GM12891 (cell line): ENCODE measurements around the gene SMARCA4.
"Not testable (repeated sequence)": the region's sequence is repeated elsewhere in the genome, so short reads cannot be mapped to it uniquely, and the experiment has no call there.

Experiments used
- DNase-seq: peaks from one replicate; pipeline ENCODE4 v3.0.0; 2011; ENCODE audit warnings: low spot score; ENCODE audit not compliant: insufficient read length
- FAIRE-seq: peaks from 2 replicates; lab custom pipeline; 2011; peaks lifted over from hg19 to GRCh38; lab: Jason Lieb, UNC
- PAX5 ChIP-seq: IDR thresholded peaks from 2 replicates; pipeline ENCODE4 v1.6.1; 2011; ENCODE audit warnings: low read length, moderate library complexity, mild to moderate bottlenecking; ENCODE audit not compliant: insufficient read depth, severe bottlenecking
- POLR2A ChIP-seq: IDR thresholded peaks from 2 replicates; pipeline ENCODE4 v1.6.1; 2011; ENCODE audit warnings: low read depth, low read length, control low read depth
- POLR2AphosphoS5 ChIP-seq: IDR thresholded peaks from 2 replicates; pipeline ENCODE4 v1.6.1; 2011; ENCODE audit warnings: low read depth, low read length, control low read depth
- POU2F2 ChIP-seq: IDR thresholded peaks from 2 replicates; pipeline ENCODE4 v1.6.1; 2011; ENCODE audit warnings: low read depth, mild to moderate bottlenecking, control low read depth, low read length, moderate library complexity
- SPI1 ChIP-seq: IDR thresholded peaks from 2 replicates; pipeline ENCODE4 v1.6.1; 2011; ENCODE audit warnings: low read depth, low read length, control low read depth
- TAF1 ChIP-seq: IDR thresholded peaks from 2 replicates; pipeline ENCODE4 v1.6.1; 2011; ENCODE audit warnings: low read depth, low read length, control low read depth

SMARCA4 gene

DNA sequence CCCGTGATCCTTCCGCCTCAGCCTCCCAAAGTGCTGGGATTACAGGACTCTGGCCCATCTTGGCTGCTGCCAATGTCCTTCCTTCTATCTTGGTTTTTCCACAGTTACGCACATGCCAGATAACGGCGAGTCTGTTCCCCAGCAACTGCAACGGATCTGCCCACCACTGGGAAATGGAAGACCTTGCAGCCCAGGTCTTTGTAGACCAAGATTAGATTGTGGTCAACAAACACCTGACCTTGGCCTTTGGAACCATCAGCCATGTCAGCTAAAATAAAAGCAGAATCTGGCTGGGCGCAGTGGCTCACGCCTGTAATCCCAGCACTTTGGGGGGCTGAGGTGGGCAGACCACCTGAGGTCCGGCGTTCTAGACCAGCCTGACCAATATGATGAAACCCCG, 118.1 kb downstream of the SMARCA4 start:
- TF ChIP-seq POLR2A (no peak), TAF1 (no peak), POU2F2 (no peak), POLR2AphosphoS5 (no peak), SPI1 (no peak), PAX5 (no peak)
- FAIRE-seq (no peak), DNase-seq (no peak)

DNA sequence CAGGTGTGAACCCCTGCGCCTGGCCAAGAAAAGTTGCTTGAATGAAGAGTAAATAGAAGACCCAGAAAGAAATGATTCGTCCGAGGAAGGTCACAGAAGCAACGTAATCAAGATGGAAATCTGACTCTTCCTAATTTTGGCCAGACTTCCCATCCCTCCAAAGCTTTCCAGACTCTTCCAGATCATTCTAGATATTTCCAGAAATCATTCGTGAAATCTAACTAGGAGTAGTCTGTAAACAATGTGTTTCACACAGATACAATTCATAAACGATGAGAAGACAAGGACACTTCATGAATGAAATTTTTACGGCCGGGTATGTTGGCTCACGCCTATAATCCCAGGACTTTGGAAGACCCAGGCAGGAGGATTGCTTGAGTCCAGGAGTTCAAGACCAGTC, 119.2 kb downstream of the SMARCA4 start:
- DNase-seq, result no peak
- no peak for FAIRE-seq
- TF ChIP-seq PAX5, result no peak
- no peak for TF ChIP-seq POU2F2
- no peak for TF ChIP-seq SPI1
- no peak for TF ChIP-seq POLR2AphosphoS5
- no peak for TF ChIP-seq POLR2A
- TF ChIP-seq TAF1, result no peak

DNA sequence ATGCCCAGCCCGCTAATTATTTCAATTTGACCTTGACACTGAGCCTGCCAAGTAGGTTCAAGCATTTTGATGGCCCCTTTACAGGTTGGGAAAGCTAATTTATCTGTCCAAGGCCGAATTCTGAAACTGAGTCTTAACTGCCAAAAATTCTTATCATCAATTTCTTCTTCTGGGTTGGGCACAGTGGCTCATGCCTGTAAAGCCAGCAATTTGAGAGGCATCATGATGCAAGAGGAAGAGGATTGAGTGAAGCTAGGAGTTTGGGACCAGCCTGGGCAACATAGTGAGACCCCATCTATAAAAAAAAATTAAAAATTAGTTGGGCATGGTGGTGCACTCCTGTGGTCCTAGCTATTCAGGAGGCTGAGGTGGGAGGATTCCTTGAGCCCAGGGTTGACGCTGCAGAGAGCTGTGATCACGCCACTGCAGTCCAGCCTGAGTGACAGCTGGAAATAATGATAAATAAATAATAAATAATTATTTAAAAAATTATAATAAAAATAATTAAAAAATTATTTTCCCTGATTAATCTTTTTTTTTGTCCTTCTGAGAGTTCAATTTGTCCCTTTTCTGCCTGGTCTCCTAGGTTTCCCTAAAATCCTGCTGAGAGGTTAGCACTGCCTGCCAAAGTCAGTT, 127.2 kb downstream of the SMARCA4 start:
- TF ChIP-seq POLR2A, result no peak
- no peak for TF ChIP-seq SPI1
- no peak for TF ChIP-seq POU2F2
- no peak for TF ChIP-seq PAX5
- no peak for TF ChIP-seq TAF1
- TF ChIP-seq POLR2AphosphoS5, result no peak
- DNase-seq (no peak), FAIRE-seq (no peak)

DNA sequence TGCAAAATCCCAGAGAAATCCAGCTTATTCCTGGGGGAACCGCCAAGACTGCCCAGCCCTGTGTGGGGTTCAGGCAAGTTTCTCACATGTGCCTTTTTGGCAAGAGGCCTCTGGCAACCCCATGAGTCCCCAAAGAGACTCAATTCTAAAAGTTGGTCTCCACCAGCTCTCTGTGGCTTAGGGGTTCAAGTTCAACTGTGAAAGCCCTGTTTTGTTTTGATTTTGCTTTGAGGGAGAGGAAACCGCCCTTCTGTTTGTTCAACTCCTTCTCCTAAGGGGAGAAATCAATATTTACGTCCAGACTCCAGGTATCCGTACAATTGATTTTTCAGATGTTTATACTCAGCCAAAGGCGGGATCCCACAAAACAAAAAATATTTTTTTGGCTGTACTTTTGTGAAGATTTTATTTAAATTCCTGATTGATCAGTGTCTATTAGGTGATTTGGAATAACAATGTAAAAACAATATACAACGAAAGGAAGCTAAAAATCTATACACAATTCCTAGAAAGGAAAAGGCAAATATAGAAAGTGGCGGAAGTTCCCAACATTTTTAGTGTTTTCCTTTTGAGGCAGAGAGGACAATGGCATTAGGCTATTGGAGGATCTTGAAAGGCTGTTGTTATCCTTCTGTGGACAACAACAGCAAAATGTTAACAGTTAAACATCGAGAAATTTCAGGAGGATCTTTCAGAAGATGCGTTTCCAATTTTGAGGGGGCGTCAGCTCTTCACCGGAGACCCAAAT, 127.8 kb downstream of the SMARCA4 start:
- no peak for DNase-seq
- FAIRE-seq, result no peak

DNA sequence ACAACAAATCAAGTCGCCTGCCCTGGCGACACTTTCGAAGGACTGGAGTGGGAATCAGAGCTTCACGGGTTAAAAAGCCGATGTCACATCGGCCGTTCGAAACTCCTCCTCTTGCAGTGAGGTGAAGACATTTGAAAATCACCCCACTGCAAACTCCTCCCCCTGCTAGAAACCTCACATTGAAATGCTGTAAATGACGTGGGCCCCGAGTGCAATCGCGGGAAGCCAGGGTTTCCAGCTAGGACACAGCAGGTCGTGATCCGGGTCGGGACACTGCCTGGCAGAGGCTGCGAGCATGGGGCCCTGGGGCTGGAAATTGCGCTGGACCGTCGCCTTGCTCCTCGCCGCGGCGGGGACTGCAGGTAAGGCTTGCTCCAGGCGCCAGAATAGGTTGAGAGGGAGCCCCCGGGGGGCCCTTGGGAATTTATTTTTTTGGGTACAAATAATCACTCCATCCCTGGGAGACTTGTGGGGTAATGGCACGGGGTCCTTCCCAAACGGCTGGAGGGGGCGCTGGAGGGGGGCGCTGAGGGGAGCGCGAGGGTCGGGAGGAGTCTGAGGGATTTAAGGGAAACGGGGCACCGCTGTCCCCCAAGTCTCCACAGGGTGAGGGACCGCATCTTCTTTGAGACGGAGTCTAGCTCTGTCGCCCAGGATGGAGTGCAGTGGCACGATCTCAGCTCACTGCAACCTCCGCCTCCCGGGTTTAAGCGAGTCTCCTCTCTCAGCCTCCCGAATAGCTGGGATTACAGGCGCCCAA, 128.6 kb downstream of the SMARCA4 start, which contains the start of gene LDLR:
TSS of gene LDLR (plus strand) at position 210 of the 760 bp plus-strand sequence. CDS start at position 296, 86 bp downstream.
- TF ChIP-seq SPI1 (no peak), POU2F2 (peak; percentile 73; the same call in 1 of the 2 replicates), POLR2AphosphoS5 (peak; percentile 78), TAF1 (peak; percentile 55; the same call in 1 of the 2 replicates), POLR2A (peak; percentile 80), PAX5 (no peak)
- peak; percentile 60 for DNase-seq
- FAIRE-seq, result peak; percentile 84

More for the DNA sequence above, 127.8 kb downstream of the SMARCA4 start:
- TF ChIP-seq POLR2A (no peak), SPI1 (no peak), POLR2AphosphoS5 (no peak), TAF1 (no peak), PAX5 (no peak), POU2F2 (no peak)

DNA sequence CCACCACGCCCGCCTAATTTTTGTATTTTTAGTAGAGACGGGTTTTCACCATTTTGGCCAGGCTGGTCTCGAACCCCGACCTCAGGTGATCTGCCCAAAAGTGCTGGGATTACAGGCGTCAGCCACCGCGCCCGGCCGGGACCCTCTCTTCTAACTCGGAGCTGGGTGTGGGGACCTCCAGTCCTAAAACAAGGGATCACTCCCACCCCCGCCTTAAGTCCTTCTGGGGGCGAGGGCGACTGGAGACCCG, 129.1 kb downstream of the SMARCA4 start:
- not testable (repeated sequence) for DNase-seq, FAIRE-seq

DNA sequence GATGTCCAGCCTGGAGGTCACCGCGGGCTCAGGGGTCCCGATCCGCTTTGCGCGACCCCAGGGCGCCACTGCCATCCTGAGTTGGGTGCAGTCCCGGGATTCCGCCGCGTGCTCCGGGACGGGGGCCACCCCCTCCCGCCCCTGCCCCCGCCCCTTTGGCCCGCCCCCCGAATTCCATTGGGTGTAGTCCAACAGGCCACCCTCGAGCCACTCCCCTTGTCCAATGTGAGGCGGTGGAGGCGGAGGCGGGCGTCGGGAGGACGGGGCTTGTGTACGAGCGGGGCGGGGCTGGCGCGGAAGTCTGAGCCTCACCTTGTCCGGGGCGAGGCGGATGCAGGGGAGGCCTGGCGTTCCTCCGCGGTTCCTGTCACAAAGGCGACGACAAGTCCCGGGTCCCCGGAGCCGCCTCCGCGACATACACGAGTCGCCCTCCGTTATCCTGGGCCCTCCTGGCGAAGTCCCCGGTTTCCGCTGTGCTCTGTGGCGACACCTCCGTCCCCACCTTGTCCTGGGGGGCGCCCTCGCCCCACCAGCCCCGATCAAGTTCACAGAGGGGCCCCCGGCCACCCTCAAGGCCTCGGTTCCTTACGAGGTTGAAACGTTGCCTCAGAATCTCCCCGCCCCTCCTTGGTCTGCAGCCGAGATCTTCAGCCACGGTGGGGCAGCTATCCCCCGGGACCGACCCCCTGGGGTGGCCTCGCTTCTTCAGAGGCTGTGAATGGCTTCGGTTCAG, 129.6 kb downstream of the SMARCA4 start:
- peak; percentile 88 for DNase-seq

DNA sequence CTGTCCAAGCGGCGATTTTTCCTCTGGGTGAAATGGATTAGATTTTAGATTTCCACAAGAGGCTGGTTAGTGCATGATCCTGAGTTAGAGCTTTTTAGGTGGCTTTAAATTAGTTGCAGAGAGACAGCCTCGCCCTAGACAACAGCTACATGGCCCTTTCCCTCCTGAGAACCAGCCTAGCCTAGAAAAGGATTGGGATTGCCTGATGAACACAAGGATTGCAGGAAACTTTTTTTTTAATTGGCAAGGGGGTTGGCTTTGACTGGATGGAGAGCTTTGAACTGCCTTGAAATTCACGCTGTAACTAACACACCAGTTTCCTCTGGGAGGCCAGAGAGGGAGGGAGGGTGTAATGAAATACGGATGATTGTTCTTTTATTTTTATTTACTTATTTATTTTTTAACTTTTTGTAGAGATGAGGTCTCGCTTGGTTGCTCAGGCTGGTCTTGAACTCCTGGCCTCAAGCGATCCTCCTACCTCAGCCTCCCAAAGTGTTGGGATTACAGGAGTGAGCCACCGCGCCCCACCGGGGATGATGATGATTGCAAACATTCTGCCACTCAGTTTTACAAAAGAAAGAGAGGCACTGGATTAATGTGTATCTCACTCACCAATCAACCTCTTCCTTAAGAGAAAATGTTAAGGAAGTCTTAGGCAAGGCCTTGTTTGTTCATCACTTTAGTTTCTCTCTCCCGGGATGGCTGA, 130.3 kb downstream of the SMARCA4 start:
- FAIRE-seq, result no peak
- DNase-seq, result no peak
- TF ChIP-seq PAX5, result no peak

More for the DNA sequence above, 129.6 kb downstream of the SMARCA4 start:
- peak; percentile 93 for FAIRE-seq
- TF ChIP-seq PAX5, result no peak
- TF ChIP-seq SPI1, result 0 out of 2 replicates have a peak, but pooled peaks have one; percentile 16
- TF ChIP-seq POLR2AphosphoS5, result peak; percentile 83
- TF ChIP-seq POU2F2, result no peak
- TF ChIP-seq POLR2A, result peak; percentile 79
- TF ChIP-seq TAF1, result peak; percentile 49

DNA sequence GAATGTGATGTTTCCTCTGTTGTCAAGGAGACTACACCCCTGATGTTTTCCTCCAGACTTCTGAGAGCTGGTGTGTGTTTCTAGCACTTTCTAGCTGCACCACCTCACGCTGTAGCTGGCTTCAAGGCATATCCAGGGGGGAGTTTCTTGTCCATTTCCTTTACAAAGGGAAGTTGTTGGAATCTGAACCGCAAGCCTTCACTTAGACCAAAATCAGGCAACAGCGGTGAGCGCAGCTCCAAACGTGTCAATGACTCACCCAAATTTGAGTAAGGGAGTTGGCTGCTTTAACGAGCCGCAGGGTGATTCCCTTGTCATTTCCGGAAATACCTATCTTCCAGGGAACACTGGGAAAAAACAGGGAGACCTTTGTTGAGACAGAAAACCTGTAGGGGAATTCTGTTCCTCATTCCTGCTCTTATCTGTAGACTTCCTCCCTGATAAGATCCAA, 130.9 kb downstream of the SMARCA4 start:
- FAIRE-seq, result no peak

More for the DNA sequence above, 130.9 kb downstream of the SMARCA4 start:
- no peak for DNase-seq
- no peak for TF ChIP-seq SPI1
- no peak for TF ChIP-seq POU2F2
- TF ChIP-seq PAX5, result no peak
- no peak for TF ChIP-seq POLR2AphosphoS5
- TF ChIP-seq POLR2A, result no peak
- TF ChIP-seq TAF1, result no peak
